ENCODE measurements around the gene SNAP91. TPM values are rescaled to one million over a fixed set of nuclear protein-coding genes. Genes with fewer than 3 reads are reported as not detected.
"Not testable (repeated sequence)": the region's sequence is repeated elsewhere in the genome, so short reads cannot be mapped to it uniquely, and the experiment has no call there.

Gene SNAP91
- polyA plus RNA-seq (2013, experiment 1 of 4) = 4.5 TPM
- 2.1 TPM for polyA plus RNA-seq (2013, experiment 2 of 4)
- 1.9 TPM for polyA plus RNA-seq (2013, experiment 3 of 4)
- polyA plus RNA-seq (2013, experiment 4 of 4) = 2.8 TPM

GRCh38 chr6:83708970-83709747 is at the start of gene SNAP91:
Gene SNAP91, minus strand, starts transcription at chr6:83709101. Its CDS starts 1,174 bp downstream, at chr6:83707927.
- Histone ChIP-seq H3K36me3 (ENCODE audit: control insufficient read depth, insufficient read depth, low read length) (no peaks in the 10 kb centered on the region), H3K9me3 (ENCODE audit: control insufficient read depth, low read length) (peaks cover 3% of the 10 kb centered on the region), H3K4me3 (ENCODE audit: insufficient read depth, low read depth, low read length) (peak within 1 kb of the TSS; percentile 64), H3K27ac (ENCODE audit: insufficient read depth, low read depth, low read length, poor library complexity, severe bottlenecking) (no peak within 1 kb of the TSS), H3K27me3 (ENCODE audit: control insufficient read depth, insufficient read depth, low read length, poor library complexity, severe bottlenecking) (peaks cover 61% of the 10 kb centered on the region), H3K4me1 (ENCODE audit: control insufficient read depth, insufficient read depth, low read length) (no peaks in the 10 kb centered on the region)
- 0 to 1% methylated on average over 83 of the region's 83 CpGs for WGBS, 2 experiments

DNA sequence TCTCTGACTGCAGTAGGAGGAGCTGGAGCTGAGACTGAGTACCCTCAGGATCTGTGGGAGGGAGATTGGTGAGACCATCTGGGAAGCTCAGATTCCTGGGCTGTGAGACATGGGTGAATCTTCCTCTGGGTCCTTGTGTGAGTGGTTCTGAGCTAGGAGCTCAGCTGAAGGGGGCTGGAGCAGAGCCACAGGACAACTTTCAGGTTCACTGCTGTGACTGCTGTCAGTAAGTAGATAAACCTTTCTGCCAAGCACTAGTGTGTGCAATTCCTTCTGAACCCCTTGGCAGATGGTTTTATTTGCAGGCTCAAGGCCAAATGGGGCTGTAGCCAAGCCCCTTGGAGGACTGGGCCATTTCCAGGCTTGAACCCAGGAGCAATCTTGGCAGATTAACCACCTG is 49.6 kb upstream of the SNAP91 start:
- Histone ChIP-seq H3K4me1 (ENCODE audit: control insufficient read depth, insufficient read depth, low read length) (no peaks in the 10 kb centered on the region), H3K27ac (ENCODE audit: insufficient read depth, low read depth, low read length, poor library complexity, severe bottlenecking) (no peak overlapping the region), H3K36me3 (ENCODE audit: control insufficient read depth, insufficient read depth, low read length) (no peaks in the 10 kb centered on the region), H3K9me3 (ENCODE audit: control insufficient read depth, low read length) (no peaks in the 10 kb centered on the region), H3K27me3 (ENCODE audit: control insufficient read depth, insufficient read depth, low read length, poor library complexity, severe bottlenecking) (no peaks in the 10 kb centered on the region), H3K4me3 (ENCODE audit: insufficient read depth, low read depth, low read length) (no peak overlapping the region)

GRCh38 chr6:83757021-83757420 is 48.1 kb upstream of the SNAP91 start:
- Histone ChIP-seq H3K27me3 (ENCODE audit: control insufficient read depth, insufficient read depth, low read length, poor library complexity, severe bottlenecking) (no peaks in the 10 kb centered on the region), H3K4me1 (ENCODE audit: control insufficient read depth, insufficient read depth, low read length) (no peaks in the 10 kb centered on the region), H3K4me3 (ENCODE audit: insufficient read depth, low read depth, low read length) (no peak overlapping the region), H3K36me3 (ENCODE audit: control insufficient read depth, insufficient read depth, low read length) (no peaks in the 10 kb centered on the region), H3K9me3 (ENCODE audit: control insufficient read depth, low read length) (no peaks in the 10 kb centered on the region), H3K27ac (ENCODE audit: insufficient read depth, low read depth, low read length, poor library complexity, severe bottlenecking) (no peak overlapping the region)

DNA sequence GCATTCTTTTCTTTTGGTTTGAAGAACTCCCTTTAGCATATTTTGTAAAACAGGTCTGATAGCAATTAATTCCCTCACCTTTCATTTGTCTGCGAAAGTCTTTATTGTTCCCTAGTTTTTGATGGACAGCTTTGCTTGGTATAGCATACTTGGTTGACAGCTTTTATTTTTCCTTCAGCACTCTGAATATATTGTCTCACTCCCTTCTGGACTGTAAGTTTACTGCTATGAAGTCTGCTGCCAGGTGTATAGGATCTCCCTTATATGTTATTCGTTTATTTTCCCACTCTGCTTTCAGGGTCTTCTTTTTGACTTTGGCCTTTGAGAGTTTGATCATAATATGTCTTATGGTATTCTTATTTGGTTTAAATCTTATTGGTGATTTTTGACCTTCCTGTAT is 47.7 kb upstream of the SNAP91 start:
- no peaks in the 10 kb centered on the region for H3K27me3 ChIP-seq (ENCODE audit: control insufficient read depth, insufficient read depth, low read length, poor library complexity, severe bottlenecking)
- H3K27ac ChIP-seq (ENCODE audit: insufficient read depth, low read depth, low read length, poor library complexity, severe bottlenecking) = no peak overlapping the region
- 90 to 94% methylated on average over 2 of the region's 2 CpGs for WGBS, 2 experiments
- no peaks in the 10 kb centered on the region for H3K36me3 ChIP-seq (ENCODE audit: control insufficient read depth, insufficient read depth, low read length)
- H3K4me1 ChIP-seq (ENCODE audit: control insufficient read depth, insufficient read depth, low read length) = no peaks in the 10 kb centered on the region
- no peaks in the 10 kb centered on the region for H3K9me3 ChIP-seq (ENCODE audit: control insufficient read depth, low read length)
- no peak overlapping the region for H3K4me3 ChIP-seq (ENCODE audit: insufficient read depth, low read depth, low read length)

GRCh38 chr6:83752375-83752774 is 43.5 kb upstream of the SNAP91 start:
- not testable (repeated sequence) for H3K36me3 ChIP-seq (ENCODE audit: control insufficient read depth, insufficient read depth, low read length); H3K4me1 ChIP-seq (ENCODE audit: control insufficient read depth, insufficient read depth, low read length); H3K27me3 ChIP-seq (ENCODE audit: control insufficient read depth, insufficient read depth, low read length, poor library complexity, severe bottlenecking); H3K9me3 ChIP-seq (ENCODE audit: control insufficient read depth, low read length); H3K4me3 ChIP-seq (ENCODE audit: insufficient read depth, low read depth, low read length); H3K27ac ChIP-seq (ENCODE audit: insufficient read depth, low read depth, low read length, poor library complexity, severe bottlenecking)
- WGBS, 2 experiments = 87 to 92% methylated on average over 5 of the region's 5 CpGs

- Histone ChIP-seq H3K4me1 (ENCODE audit: control insufficient read depth, insufficient read depth, low read length) (no peaks in the 10 kb centered on the region), H3K27me3 (ENCODE audit: control insufficient read depth, insufficient read depth, low read length, poor library complexity, severe bottlenecking) (no peaks in the 10 kb centered on the region), H3K27ac (ENCODE audit: insufficient read depth, low read depth, low read length, poor library complexity, severe bottlenecking) (no peak overlapping the region), H3K9me3 (ENCODE audit: control insufficient read depth, low read length) (no peaks in the 10 kb centered on the region), H3K36me3 (ENCODE audit: control insufficient read depth, insufficient read depth, low read length) (no peaks in the 10 kb centered on the region), H3K4me3 (ENCODE audit: insufficient read depth, low read depth, low read length) (no peak overlapping the region)
- 80 to 83% methylated on average over 3 of the region's 4 CpGs for WGBS, 2 experiments
These were observed 32.2 kb upstream of the SNAP91 start for GRCh38 chr6:83741089-83741488.

DNA sequence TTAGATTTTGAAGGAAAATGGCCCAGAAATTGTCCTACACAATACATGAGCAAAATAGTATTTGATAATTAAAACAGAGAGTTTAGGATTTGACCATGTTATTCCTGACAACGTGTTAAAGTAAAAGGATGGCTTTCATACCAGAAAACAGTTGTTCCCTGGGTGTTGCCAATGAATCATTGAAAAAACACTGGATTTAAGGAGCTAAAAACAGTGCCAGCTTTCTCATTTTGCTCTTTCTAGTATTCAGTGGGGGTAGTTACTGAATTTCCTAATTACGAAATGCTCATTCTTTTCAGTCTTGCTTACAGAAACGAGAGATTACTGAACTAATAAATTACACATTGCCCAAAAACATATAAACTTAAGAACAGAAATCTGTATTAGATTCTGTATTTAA is 26.6 kb upstream of the SNAP91 start:
- Histone ChIP-seq H3K36me3 (ENCODE audit: control insufficient read depth, insufficient read depth, low read length) (no peaks in the 10 kb centered on the region), H3K4me3 (ENCODE audit: insufficient read depth, low read depth, low read length) (no peak overlapping the region), H3K4me1 (ENCODE audit: control insufficient read depth, insufficient read depth, low read length) (no peaks in the 10 kb centered on the region), H3K9me3 (ENCODE audit: control insufficient read depth, low read length) (no peaks in the 10 kb centered on the region), H3K27me3 (ENCODE audit: control insufficient read depth, insufficient read depth, low read length, poor library complexity, severe bottlenecking) (no peaks in the 10 kb centered on the region), H3K27ac (ENCODE audit: insufficient read depth, low read depth, low read length, poor library complexity, severe bottlenecking) (no peak overlapping the region)
- 91 to 93% methylated on average over 1 to 3 of the region's 3 CpGs for WGBS, 2 experiments

DNA sequence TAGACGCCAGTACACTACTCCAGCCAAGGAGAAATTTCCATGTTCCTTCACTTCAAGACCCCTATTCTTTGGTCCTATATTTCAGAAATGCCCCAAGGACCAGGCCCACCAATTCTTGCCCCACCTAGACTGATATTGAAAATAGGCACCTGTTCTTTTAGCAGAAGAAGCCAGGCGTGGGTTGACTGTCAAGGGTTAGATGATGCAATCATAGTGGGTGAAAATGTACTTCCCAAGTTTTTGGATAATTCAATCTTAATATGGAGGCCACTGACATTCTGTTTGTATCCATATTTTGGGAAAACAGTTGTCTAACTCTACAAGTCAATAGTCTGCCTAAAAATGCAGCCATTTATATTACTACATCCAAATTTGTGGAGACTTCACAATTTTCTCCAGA is 21.0 kb upstream of the SNAP91 start:
- Histone ChIP-seq H3K4me1 (ENCODE audit: control insufficient read depth, insufficient read depth, low read length) (no peaks in the 10 kb centered on the region), H3K36me3 (ENCODE audit: control insufficient read depth, insufficient read depth, low read length) (no peaks in the 10 kb centered on the region), H3K9me3 (ENCODE audit: control insufficient read depth, low read length) (no peaks in the 10 kb centered on the region), H3K27ac (ENCODE audit: insufficient read depth, low read depth, low read length, poor library complexity, severe bottlenecking) (no peak overlapping the region), H3K27me3 (ENCODE audit: control insufficient read depth, insufficient read depth, low read length, poor library complexity, severe bottlenecking) (no peaks in the 10 kb centered on the region), H3K4me3 (ENCODE audit: insufficient read depth, low read depth, low read length) (no peak overlapping the region)
- WGBS, 2 experiments = 81 to 94% methylated on average over 2 of the region's 2 CpGs

- H3K9me3 ChIP-seq (ENCODE audit: control insufficient read depth, low read length) = no peaks in the 10 kb centered on the region
- H3K4me1 ChIP-seq (ENCODE audit: control insufficient read depth, insufficient read depth, low read length) = no peaks in the 10 kb centered on the region
- no peak overlapping the region for H3K4me3 ChIP-seq (ENCODE audit: insufficient read depth, low read depth, low read length)
- no peaks in the 10 kb centered on the region for H3K36me3 ChIP-seq (ENCODE audit: control insufficient read depth, insufficient read depth, low read length)
- no peak overlapping the region for H3K27ac ChIP-seq (ENCODE audit: insufficient read depth, low read depth, low read length, poor library complexity, severe bottlenecking)
- 91% methylated on average over 1 to 2 of the region's 2 CpGs for WGBS, 2 experiments
- no peaks in the 10 kb centered on the region for H3K27me3 ChIP-seq (ENCODE audit: control insufficient read depth, insufficient read depth, low read length, poor library complexity, severe bottlenecking)
These were observed 14.0 kb upstream of the SNAP91 start for GRCh38 chr6:83722876-83723275.

GRCh38 chr6:83717809-83718208 is 8.9 kb upstream of the SNAP91 start:
- no peaks in the 10 kb centered on the region for H3K27me3 ChIP-seq (ENCODE audit: control insufficient read depth, insufficient read depth, low read length, poor library complexity, severe bottlenecking)
- no peak overlapping the region for H3K27ac ChIP-seq (ENCODE audit: insufficient read depth, low read depth, low read length, poor library complexity, severe bottlenecking)
- no peaks in the 10 kb centered on the region for H3K9me3 ChIP-seq (ENCODE audit: control insufficient read depth, low read length)
- no peaks in the 10 kb centered on the region for H3K4me1 ChIP-seq (ENCODE audit: control insufficient read depth, insufficient read depth, low read length)
- WGBS, 2 experiments = 93 to 96% methylated on average over 7 to 8 of the region's 15 CpGs
- no peak overlapping the region for H3K4me3 ChIP-seq (ENCODE audit: insufficient read depth, low read depth, low read length)
- H3K36me3 ChIP-seq (ENCODE audit: control insufficient read depth, insufficient read depth, low read length) = no peaks in the 10 kb centered on the region

Measured in ectodermal cell (in vitro differentiated cells).